ENCODE measurements around the gene MARK1.

MARK1 gene

DNA sequence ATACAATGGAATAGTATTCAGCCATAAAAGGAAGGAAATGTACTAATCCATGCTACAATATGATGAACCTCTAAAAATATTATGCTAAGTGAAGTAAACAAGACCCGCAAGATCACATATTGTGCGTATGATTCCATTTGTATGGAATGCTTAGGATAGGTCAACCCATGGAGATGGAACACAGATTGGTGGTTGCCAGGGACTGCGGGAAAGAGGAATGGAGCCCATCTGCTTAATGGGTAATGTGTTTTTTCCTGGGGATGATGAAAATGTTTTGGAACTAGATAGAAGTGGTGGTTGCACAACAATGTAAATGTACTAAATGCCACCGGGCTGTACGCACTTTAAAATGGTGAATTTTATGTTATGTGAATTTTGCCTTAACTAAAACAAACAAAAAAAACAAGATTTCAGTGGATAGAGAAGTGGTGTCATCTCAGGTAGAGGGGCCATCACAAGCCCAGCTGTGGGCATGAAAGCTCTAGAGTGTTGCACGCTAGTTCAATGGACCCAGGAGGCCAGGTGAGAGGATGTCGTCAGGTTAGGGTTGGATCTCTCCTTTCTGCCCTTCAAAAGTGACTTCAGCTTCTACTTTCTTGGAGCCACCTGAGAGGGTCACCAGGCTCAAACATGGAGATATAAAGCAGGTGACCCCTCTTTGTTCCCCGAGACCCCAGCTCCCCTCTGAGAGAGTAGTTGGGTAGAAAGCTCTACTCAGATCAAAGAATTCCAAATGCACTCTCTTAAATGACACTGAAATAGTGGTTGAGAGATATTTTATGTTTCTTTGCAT lies 164.7 kb downstream of the MARK1 start:
- DNase-seq, result no peak

DNA sequence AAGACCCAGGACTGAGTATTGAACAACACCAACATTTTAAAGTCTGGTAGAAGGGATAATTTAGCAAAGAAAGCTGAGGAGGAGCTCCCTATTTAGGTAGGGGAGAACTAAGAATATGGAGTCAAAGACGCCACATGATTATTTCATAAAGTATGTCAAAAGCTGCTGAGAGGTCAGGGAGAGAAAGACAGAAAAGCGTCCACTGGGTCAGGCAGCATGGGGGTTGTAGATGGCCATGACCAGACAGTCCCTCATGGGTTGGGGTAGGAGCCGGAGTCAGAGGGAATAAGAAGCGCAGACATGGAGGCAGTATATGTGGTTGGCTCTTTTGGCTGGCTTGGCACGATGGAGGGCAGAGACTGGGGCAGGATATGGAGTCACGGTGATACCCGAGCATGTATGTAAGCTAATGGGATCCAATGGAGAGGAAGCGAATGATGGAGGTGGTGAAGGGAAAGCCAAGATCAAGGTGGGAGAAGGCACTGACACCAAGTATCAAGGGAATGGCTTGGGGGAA lies 167.0 kb downstream of the MARK1 start:
- no peak for DNase-seq

- no peak for DNase-seq
Measured at GRCh38 chr1:220695426-220695825, 167.5 kb downstream of the MARK1 start.

DNA sequence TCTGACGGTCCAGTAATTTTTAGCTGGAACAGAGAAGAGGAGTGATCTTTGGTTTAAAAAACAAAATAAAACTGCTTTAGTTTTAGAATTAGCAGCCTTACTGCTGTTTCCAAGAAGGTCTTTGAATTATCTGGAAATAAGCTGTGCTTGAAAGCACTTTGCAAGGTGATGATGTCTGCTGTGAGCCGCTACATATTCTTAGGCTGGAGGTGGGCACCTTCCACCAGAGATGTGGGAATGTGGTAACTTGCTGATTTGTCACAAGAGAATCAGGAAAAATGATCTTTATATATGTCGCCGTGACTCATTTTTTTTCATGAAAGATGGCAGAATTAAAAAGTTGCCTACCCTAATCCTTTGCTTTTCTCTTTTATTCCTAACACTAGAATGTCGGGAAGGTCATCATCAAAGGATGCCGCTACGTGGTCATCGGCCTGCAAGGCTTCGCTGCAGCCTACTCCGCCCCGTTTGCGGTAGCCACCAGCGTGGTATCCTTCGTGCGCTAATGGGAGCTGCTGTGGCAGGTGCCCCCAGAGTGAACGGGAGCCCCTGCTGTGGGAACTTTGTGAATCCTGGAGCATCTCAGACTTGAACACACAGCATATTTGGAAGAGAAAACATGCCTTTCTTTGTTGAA lies 168.4 kb downstream of the MARK1 start:
- DNase-seq, result no peak

DNA sequence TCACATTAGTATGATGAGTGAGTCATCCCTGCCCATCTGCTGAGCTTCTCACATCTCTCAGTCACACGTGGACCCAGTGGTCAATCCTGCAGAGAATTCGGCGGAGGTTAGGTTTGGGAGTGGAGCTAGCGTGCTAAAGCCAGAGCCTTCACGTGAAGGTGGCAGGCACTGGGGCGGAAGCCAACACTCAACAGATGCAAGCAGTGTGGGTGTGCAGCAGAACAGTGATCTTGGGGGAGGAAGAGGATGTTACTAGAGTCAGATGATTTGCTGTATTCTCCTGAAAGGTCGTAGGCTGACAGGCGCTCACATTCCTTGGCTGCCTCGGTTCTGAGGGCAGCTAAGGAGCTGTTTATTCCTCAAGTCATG lies 168.9 kb downstream of the MARK1 start:
- DNase-seq, result no peak

GRCh38 chr1:220697326-220697725 lies 169.4 kb downstream of the MARK1 start:
- no peak for DNase-seq

DNA sequence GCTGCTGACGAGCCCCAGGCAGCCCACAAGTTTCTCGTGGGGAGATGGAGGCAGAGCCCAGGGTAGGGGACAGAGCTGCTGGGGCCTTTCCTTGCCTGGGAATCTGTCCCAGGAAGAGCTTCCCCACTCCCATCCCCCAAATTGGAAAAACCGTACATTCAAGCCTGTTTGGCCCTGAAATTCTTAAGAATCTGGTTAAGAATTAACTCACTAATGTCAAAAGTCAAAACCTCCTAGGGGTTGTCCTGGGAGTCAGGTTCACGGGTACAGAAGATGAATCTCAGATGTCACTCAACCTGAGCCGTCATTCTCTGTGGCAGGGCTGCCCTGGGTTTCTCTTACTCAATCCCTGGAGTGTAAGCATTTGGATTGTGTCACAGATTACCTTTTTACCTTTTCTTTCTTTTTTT lies 170.7 kb downstream of the MARK1 start:
- DNase-seq, result no peak

- no peak for DNase-seq
Measured at GRCh38 chr1:220699044-220699443, 171.1 kb downstream of the MARK1 start.

DNA sequence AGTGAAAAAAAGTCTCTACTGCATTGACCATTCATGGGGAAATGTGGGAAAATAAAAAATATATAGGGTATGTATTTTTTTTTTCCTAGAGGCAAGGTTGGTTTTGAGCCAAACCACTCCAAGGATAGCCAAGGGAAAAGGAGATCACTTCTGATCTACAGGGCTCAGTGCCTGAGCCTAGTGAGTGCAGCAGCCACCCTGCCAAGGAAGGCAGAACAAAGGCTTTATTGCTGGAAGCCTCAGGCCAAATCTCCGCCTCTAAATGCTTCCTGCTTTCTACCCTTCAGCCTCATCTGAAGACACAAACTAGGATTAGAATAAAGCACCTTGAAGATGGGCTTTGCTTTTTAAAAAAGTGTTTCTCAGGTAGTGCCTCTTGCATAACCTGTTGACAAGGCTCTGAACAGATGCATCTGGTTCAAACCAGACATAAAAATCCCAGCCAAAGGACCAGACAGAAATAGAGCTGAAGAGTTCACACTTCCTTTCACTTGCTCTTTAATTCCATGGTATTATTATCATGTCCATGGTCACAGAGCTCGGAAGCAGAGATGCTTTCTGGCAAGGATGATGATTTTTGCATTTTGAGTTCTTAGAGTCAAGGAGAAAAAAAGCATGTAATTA lies 172.7 kb downstream of the MARK1 start:
- no peak for DNase-seq

- peak; percentile 6 for DNase-seq
Measured at GRCh38 chr1:220701974-220702373, 174.0 kb downstream of the MARK1 start.

GRCh38 chr1:220702733-220703270 lies 174.9 kb downstream of the MARK1 start:
- no peak for DNase-seq

- DNase-seq, result no peak
Measured at GRCh38 chr1:220703305-220703704, 175.4 kb downstream of the MARK1 start.

DNA sequence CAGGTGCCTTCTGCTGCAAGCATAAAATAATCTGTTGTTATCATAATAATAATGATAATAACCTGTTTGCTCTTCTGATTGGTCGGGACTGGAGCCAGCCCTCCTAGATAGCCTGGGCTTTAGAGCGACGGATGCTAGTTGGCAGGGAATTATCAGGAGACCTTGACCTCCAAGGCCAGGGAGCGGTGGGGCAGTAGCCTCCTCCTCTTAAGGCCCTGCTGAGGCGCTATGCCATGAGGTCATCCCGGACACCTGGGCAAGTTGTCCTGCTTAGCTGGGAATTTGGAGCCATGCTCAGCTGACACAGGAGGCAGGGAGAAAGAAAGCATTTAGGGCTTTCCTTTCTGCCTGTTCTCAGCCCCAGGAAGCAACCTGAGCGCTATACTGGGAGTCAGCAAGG lies 177.8 kb downstream of the MARK1 start:
- no peak for DNase-seq

GRCh38 chr1:220706480-220706879 lies 178.5 kb downstream of the MARK1 start:
- DNase-seq, result no peak

- no peak for DNase-seq
Measured at GRCh38 chr1:220707160-220707559, 179.2 kb downstream of the MARK1 start.

DNA sequence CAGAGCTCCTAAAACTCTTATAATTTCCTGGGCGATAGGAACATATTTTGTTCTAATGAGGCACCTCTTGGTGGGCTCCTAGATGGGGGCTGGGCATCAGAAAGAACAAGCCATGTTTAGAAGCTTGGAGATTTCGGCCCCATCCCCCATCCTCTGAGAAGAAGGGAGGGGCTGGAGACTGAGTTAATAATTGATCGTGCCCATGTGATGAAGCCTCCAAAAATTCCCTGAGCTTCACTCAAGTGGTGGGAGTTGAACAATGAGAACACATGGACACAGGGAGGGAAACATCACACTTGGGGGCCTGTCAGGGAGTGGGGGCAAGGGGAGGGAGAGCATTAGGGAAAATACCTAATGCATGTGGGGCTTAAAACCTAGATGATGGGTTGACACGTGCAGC lies 180.3 kb downstream of the MARK1 start:
- DNase-seq, result no peak

- no peak for DNase-seq
Measured at GRCh38 chr1:220708936-220709801, 181.2 kb downstream of the MARK1 start.

DNA sequence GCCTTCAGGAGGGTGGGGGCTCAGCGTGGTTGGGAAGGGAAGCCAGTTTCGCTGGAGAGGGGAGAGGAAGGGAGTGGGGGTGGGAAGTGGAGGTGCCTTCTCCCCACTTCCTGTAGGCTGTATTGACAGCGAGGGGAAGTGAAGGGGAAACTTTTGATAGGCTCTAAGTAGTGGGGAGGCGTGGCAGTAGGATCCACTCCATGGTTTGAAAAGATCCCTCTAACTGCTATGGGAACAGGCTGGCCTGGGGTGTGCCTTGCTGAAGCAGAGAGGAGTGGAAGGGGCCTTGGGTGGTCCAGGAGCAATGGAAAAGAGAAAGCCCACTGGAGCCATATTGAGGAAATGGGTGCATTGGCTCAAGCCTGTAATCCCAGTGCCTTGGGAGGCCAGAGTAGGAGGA lies 182.4 kb downstream of the MARK1 start:
- no peak for DNase-seq

DNA sequence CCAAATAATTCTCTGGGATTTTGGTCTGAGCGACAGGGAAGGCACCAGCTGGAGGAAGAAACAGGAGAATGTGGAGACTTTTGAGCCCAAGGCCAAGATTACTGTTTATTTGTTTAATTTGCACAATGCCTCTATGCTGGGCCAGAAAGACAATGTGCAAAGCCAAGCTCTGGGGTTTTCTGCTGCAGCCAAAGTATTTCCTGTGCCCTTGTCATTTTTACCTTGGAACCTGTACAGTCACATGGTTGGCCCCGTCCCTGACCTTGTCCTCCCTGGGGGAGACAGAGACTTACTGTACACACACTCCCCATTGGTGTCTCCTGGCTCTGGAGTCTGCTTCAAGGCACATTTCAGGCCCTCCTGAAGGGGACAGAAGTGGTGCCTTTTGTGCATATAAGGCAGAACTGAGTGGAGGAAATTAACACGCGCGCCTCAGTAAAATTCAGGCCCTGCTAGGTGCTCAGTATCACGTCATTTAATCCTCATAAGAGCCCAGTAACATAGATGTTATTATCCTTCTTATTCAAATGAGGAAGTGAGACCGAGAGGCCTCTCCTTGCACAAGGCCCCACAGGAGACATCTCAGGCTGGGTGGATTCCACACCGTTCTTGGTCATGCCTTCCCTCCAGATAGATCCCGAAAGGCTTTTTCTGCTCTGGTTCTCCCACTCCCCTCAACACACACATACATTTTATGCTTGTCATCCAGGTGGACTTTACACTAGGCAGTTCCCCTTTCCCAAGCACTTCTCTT lies 183.3 kb downstream of the MARK1 start:
- no peak for DNase-seq
